ENCODE results near the gene TVP23A. TPM values are rescaled to one million over a fixed set of nuclear protein-coding genes. Genes with fewer than 3 reads are reported as not detected.

The TVP23A gene
- total RNA-seq, 1 donor from 2014 or later = 0.21 TPM

DNA sequence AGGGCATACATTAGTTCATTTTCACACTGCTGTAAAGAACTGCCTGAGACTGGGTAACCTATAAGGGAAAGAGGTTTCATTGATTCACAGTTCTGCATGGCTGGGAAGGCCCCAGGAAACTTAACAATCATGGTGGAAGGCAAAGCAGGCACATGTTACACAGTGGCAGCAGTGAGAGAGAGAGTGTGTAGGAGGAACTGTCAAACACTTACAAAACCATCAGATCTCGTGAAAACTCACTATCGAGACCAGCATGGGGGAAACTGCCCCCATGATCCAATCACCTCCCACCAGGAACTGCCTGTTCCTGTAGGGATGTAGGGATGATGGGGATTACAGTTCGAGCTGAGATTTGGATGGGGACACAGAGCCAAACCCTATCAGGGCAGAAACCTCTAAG, 57.7 kb downstream of the TVP23A start:
- H3K4me3 ChIP-seq (ENCODE audit: low read depth, low read length) = no peak overlapping the region
- H3K36me3 ChIP-seq (ENCODE audit: control insufficient read depth, insufficient read depth, low read length) = peaks cover 4% of the 10 kb centered on the region
- TF ChIP-seq CTCF (IDR thresholded peaks at IDR 0.05; ENCODE audit: insufficient read depth, low read length, poor library complexity, severe bottlenecking) = no peak
- H3K27me3 ChIP-seq (ENCODE audit: control insufficient read depth, insufficient read depth, low read length) = no peaks in the 10 kb centered on the region
- DNase-seq (ENCODE audit: low read depth) = no peak

GRCh38 chr16:10756574-10756973, 62.0 kb downstream of the TVP23A start:
- H3K4me3 ChIP-seq (ENCODE audit: low read depth, low read length) = no peak overlapping the region
- DNase-seq (ENCODE audit: low read depth) = no peak
- no peak for TF ChIP-seq CTCF (IDR thresholded peaks at IDR 0.05; ENCODE audit: insufficient read depth, low read length, poor library complexity, severe bottlenecking)
- no peaks in the 10 kb centered on the region for H3K27me3 ChIP-seq (ENCODE audit: control insufficient read depth, insufficient read depth, low read length)
- H3K36me3 ChIP-seq (ENCODE audit: control insufficient read depth, insufficient read depth, low read length) = peaks cover 4% of the 10 kb centered on the region

DNA sequence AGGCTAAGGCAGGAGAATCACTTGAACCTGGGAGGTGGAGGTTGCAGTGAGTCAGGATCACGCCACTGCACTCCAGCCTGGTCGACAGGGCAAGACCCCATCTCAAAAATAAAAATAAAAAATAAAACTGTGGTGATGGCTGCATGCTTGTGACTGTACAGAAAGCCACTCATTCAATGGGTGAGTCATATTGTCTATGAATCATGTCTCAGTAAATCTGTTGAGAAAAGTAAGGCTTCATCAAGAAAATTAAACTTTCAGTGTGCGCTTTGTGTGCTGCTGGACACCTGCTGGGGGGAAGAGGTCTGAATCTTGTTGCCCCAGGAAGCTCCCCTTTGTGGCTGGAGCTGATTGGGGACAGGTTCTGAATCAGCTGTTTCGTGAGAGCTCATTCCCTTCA, 63.7 kb downstream of the TVP23A start:
- DNase-seq (ENCODE audit: low read depth) = peak; percentile 60
- TF ChIP-seq CTCF (IDR thresholded peaks at IDR 0.05; ENCODE audit: insufficient read depth, low read length, poor library complexity, severe bottlenecking) = no peak
- H3K27me3 ChIP-seq (ENCODE audit: control insufficient read depth, insufficient read depth, low read length) = no peaks in the 10 kb centered on the region
- H3K4me3 ChIP-seq (ENCODE audit: low read depth, low read length) = no peak overlapping the region
- peaks cover 4% of the 10 kb centered on the region for H3K36me3 ChIP-seq (ENCODE audit: control insufficient read depth, insufficient read depth, low read length)

DNA sequence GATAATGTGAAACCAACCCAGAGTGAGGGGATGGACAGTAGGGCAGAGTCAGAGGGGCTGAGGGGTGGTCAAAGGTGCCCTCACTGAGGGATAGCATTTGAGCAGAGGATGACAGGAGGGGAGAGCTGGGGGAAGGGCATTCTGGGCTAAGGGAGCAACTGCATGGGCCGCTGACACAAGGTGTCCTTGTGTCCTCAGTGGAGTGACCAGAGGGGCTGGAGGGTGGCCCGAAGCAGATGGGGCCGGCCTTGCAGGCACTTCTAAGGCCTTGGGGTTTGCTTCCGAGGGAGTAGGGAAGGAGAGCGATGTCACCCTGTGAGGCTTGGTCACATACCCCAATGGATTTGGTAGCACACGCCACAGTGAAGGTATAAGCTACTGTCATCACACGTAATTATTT, 64.9 kb downstream of the TVP23A start:
- no peak overlapping the region for H3K4me3 ChIP-seq (ENCODE audit: low read depth, low read length)
- no peaks in the 10 kb centered on the region for H3K27me3 ChIP-seq (ENCODE audit: control insufficient read depth, insufficient read depth, low read length)
- no peak for TF ChIP-seq CTCF (IDR thresholded peaks at IDR 0.05; ENCODE audit: insufficient read depth, low read length, poor library complexity, severe bottlenecking)
- H3K36me3 ChIP-seq (ENCODE audit: control insufficient read depth, insufficient read depth, low read length) = peaks cover 2% of the 10 kb centered on the region
- no peak for DNase-seq (ENCODE audit: low read depth)

GRCh38 chr16:10752843-10753523, 65.6 kb downstream of the TVP23A start:
- no peaks in the 10 kb centered on the region for H3K27me3 ChIP-seq (ENCODE audit: control insufficient read depth, insufficient read depth, low read length)
- peaks cover 2% of the 10 kb centered on the region for H3K36me3 ChIP-seq (ENCODE audit: control insufficient read depth, insufficient read depth, low read length)
- no peak for DNase-seq (ENCODE audit: low read depth)
- TF ChIP-seq CTCF (IDR thresholded peaks at IDR 0.05; ENCODE audit: insufficient read depth, low read length, poor library complexity, severe bottlenecking) = no peak
- H3K4me3 ChIP-seq (ENCODE audit: low read depth, low read length) = no peak overlapping the region

GRCh38 chr16:10751291-10751697, 67.3 kb downstream of the TVP23A start:
- TF ChIP-seq CTCF (IDR thresholded peaks at IDR 0.05; ENCODE audit: insufficient read depth, low read length, poor library complexity, severe bottlenecking) = no peak
- Histone ChIP-seq H3K36me3 (ENCODE audit: control insufficient read depth, insufficient read depth, low read length) (no peaks in the 10 kb centered on the region), H3K27me3 (ENCODE audit: control insufficient read depth, insufficient read depth, low read length) (no peaks in the 10 kb centered on the region)

More at GRCh38 chr16:10751291-10751697, 67.3 kb downstream of the TVP23A start:
- H3K4me3 ChIP-seq (ENCODE audit: low read depth, low read length) = no peak overlapping the region
- no peak for DNase-seq (ENCODE audit: low read depth)

Measured in kidney epithelial cell (primary cell).